ENCODE data around the gene IL6R. TPM values are rescaled to one million over a fixed set of nuclear protein-coding genes. Genes with fewer than 3 reads are reported as not detected.

IL6R gene
- total and polyA plus RNA-seq, 4 donors = 18.8 to 67.6 (median 35.3) TPM

GRCh38 chr1:154490317-154490716 lies 85.2 kb downstream of the IL6R start:
- 59% methylated on average over 1 of the region's 1 CpG for WGBS
- DNase-seq (ENCODE audit: low spot score) = no peak
- Histone ChIP-seq H3K4me3 (ENCODE audit: low read depth in 1 of 3, low read length in 3 of 3) (no peak overlapping the region), H3K9ac (ENCODE audit: low read depth in 1 of 2, low read length in 2 of 2) (no peak overlapping the region), H3K9me3 (ENCODE audit: control insufficient read depth in 4 of 4, low read length in 3 of 4) (no peaks in the 10 kb centered on the region), H3K4me1 (ENCODE audit: control insufficient read depth in 4 of 4, insufficient read depth in 4 of 4, low read length in 3 of 4) (peaks cover 8 to 19% (median 11%) of the 10 kb centered on the region in 4 donors), H3K27me3 (ENCODE audit: control insufficient read depth in 4 of 4, insufficient read depth in 4 of 4, low read length in 3 of 4) (no peaks in the 10 kb centered on the region), H3K36me3 (ENCODE audit: control insufficient read depth in 4 of 4, insufficient read depth in 3 of 4, low read depth in 1 of 4, low read length in 3 of 4) (no peaks in the 10 kb centered on the region), H3K27ac (ENCODE audit: low read depth in 1 of 2, low read length in 2 of 2) (no peak overlapping the region)
- TF ChIP-seq GABPA (IDR thresholded peaks at IDR 0.05 in 1 of 2, conservative IDR thresholded peaks at IDR 0.05 in 1 of 2) = no peak
- no peak for TF ChIP-seq CTCF (IDR thresholded peaks at IDR 0.05; ENCODE audit: low read depth, low read length, missing input control)
- peak in 1 of 2 donors; percentile 15 for TF ChIP-seq EGR1 (IDR thresholded peaks at IDR 0.05; ENCODE audit: low read depth in 2 of 2)
- peak; percentile 90 for TF ChIP-seq NR2F2 (IDR thresholded peaks at IDR 0.05)
- no peak for TF ChIP-seq SP1 (IDR thresholded peaks at IDR 0.05)
- peak; percentile 25 for TF ChIP-seq MAX (IDR thresholded peaks at IDR 0.05)
- no peak for TF ChIP-seq TAF1 (conservative IDR thresholded peaks at IDR 0.05)

GRCh38 chr1:154492115-154492514 lies 87.0 kb downstream of the IL6R start:
- no peak for DNase-seq (ENCODE audit: low spot score)
- WGBS = 86% methylated on average over 4 of the region's 4 CpGs
- H3K27ac ChIP-seq (ENCODE audit: low read depth in 1 of 2, low read length in 2 of 2) = no peak overlapping the region
- no peaks in the 10 kb centered on the region for H3K36me3 ChIP-seq (ENCODE audit: control insufficient read depth in 4 of 4, insufficient read depth in 3 of 4, low read depth in 1 of 4, low read length in 3 of 4)
- H3K4me1 ChIP-seq (ENCODE audit: control insufficient read depth in 4 of 4, insufficient read depth in 4 of 4, low read length in 3 of 4) = peaks cover 0 to 16% (median 9%) of the 10 kb centered on the region in 4 donors
- TF ChIP-seq FOXA2 (IDR thresholded peaks at IDR 0.05) (no peak), REST (IDR thresholded peaks at IDR 0.05) (no peak), HNF4G (IDR thresholded peaks at IDR 0.05) (no peak), HNF4A (conservative IDR thresholded peaks at IDR 0.05) (no peak), CTCF (IDR thresholded peaks at IDR 0.05; ENCODE audit: low read depth, low read length, missing input control) (no peak), SP1 (IDR thresholded peaks at IDR 0.05) (no peak), ZBTB33 (IDR thresholded peaks at IDR 0.05) (no peak), ATF3 (IDR thresholded peaks at IDR 0.05) (no peak), YY1 (IDR thresholded peaks at IDR 0.05) (no peak), EGR1 (IDR thresholded peaks at IDR 0.05; ENCODE audit: low read depth in 2 of 2) (no peak)
- H3K4me3 ChIP-seq (ENCODE audit: low read depth in 1 of 3, low read length in 3 of 3) = no peak overlapping the region
- H3K9ac ChIP-seq (ENCODE audit: low read depth in 1 of 2, low read length in 2 of 2) = no peak overlapping the region
- H3K9me3 ChIP-seq (ENCODE audit: control insufficient read depth in 4 of 4, low read length in 3 of 4) = no peaks in the 10 kb centered on the region
- no peaks in the 10 kb centered on the region for H3K27me3 ChIP-seq (ENCODE audit: control insufficient read depth in 4 of 4, insufficient read depth in 4 of 4, low read length in 3 of 4)

Measured in liver (tissue), 9 donors.